Activated B cell treated with CpG ODN at 0.5 μM for 24 hours (primary cell): ENCODE results near the gene SPOCK1. TPM values are rescaled to one million over a fixed set of nuclear protein-coding genes. Genes with fewer than 3 reads are reported as not detected.

Experiments used
- ATAC-seq: fragments of 200-7000 bp; cut with Tn5 transposase; one replicate; pipeline ENCODE4 v1.10.0; 2021; ENCODE audit warnings: low read depth, mild to moderate bottlenecking, moderate library complexity
- CTCF ChIA-PET: fragments of 350-600 bp; sonication (Branson Sonifier 250); formaldehyde crosslinking; loops from one replicate; lab custom pipeline; 2021; ENCODE audit warnings: antibody characterized with exemption; lab: Charles Lee
- POLR2A ChIA-PET: fragments of 350-600 bp; sonication (Branson Sonifier 250); formaldehyde crosslinking; loops from one replicate; lab custom pipeline; 2021; ENCODE audit warnings: antibody characterized with exemption; lab: Charles Lee
- DNase-seq: peaks from one replicate; pipeline ENCODE4 v3.0.0; 2022
- H3K27ac Mint-ChIP-seq: one replicate; pipeline ENCODE4 v1.8.0; 2020; ENCODE audit warnings: mixed read lengths
- H3K27me3 Mint-ChIP-seq: one replicate; pipeline ENCODE4 v1.8.0; 2021; ENCODE audit warnings: mixed read lengths
- H3K36me3 Mint-ChIP-seq: one replicate; pipeline ENCODE4 v1.8.0; 2021; ENCODE audit warnings: low read depth, mixed read lengths
- H3K4me1 Mint-ChIP-seq: one replicate; pipeline ENCODE4 v1.8.0; 2021; ENCODE audit warnings: mixed read lengths
- H3K4me3 Mint-ChIP-seq: one replicate; pipeline ENCODE4 v1.8.0; 2020; ENCODE audit warnings: mild to moderate bottlenecking, mixed read lengths
- H3K9me3 Mint-ChIP-seq: one replicate; pipeline ENCODE4 v1.8.0; 2020; ENCODE audit warnings: mixed read lengths
- intact Hi-C: fragments of 100-400 bp; cut with micrococcal nuclease; formaldehyde crosslinking; loops from one replicate; pipeline ENCODE4 v1.15.1; 2024
- total RNA-seq: library from RNA; stranded (reverse); gene quantifications from 2 replicates; pipeline ENCODE4 v1.2.3, GENCODE V29; 2022
- TF ChIP-seq, protein P1 (sequence below): fragments of 200-600 bp; IDR thresholded peaks from one replicate; pipeline ENCODE4 v1.8.0; 2022; ENCODE audit warnings: antibody characterized with exemption, mild to moderate bottlenecking

Gene SPOCK1
- total RNA-seq, 1 donor from 2014 or later, result not detected

DNA sequence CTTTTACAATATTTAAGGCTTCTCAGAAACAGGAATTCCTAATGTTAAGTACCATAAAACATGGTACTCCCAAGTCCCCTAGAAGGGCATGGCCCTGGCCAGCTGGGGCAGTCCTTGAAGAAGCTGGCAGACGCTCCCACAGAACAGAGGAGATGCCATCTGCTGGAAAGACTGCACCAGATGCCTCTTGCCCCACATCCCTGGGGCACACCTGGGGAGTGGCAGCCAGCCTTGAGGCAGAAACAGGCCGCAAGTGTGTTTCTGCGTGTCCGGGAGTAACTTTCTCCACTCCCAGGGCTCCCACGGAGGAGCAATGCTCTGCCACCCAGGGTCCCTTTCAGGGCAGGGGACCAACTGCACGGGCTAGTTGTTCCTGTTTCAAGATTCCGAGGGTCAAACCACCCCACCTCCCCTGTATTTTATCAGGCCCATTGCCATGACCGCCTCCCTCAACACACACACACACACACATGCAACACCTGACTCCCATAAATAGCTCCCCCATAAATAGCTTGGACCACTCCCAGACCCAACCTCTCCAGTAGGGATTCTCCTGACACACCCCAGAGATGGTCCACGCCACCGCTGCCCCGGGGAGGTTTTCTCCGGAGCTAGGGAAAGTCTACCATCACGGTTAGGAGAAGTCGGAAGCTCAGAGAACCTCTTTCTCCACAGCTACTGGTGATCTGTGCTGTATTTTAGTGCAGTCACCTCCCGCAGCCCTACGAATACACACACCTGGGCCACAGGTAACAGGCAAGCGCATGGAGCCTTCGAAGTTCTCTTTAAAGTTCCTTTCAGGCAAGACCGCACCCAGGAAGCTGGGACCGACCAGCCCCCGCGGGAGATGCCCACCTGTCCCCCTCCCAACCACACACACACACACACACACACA lies 1.5 kb downstream of the SPOCK1 start:
- intact Hi-C loops, result no loop called here
- Mint-ChIP-seq H3K36me3 (no peaks in the 10 kb centered on the region), H3K4me1 (no peaks in the 10 kb centered on the region), H3K27ac (no peak overlapping the region), H3K4me3 (no peak overlapping the region), H3K27me3 (peaks cover 21% of the 10 kb centered on the region), H3K9me3 (no peaks in the 10 kb centered on the region)
- ChIA-PET CTCF (interaction anchor here (2.3 kb wide), 1 partner anchor 177 kb away, joined by 15 read pairs; no protein-coding TSS in a partner anchor), POLR2A (no interaction called here)
- DNase-seq (no peak), ATAC-seq (no peak)
- TF ChIP-seq, protein P1, sequence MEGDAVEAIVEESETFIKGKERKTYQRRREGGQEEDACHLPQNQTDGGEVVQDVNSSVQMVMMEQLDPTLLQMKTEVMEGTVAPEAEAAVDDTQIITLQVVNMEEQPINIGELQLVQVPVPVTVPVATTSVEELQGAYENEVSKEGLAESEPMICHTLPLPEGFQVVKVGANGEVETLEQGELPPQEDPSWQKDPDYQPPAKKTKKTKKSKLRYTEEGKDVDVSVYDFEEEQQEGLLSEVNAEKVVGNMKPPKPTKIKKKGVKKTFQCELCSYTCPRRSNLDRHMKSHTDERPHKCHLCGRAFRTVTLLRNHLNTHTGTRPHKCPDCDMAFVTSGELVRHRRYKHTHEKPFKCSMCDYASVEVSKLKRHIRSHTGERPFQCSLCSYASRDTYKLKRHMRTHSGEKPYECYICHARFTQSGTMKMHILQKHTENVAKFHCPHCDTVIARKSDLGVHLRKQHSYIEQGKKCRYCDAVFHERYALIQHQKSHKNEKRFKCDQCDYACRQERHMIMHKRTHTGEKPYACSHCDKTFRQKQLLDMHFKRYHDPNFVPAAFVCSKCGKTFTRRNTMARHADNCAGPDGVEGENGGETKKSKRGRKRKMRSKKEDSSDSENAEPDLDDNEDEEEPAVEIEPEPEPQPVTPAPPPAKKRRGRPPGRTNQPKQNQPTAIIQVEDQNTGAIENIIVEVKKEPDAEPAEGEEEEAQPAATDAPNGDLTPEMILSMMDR, result no peak

DNA sequence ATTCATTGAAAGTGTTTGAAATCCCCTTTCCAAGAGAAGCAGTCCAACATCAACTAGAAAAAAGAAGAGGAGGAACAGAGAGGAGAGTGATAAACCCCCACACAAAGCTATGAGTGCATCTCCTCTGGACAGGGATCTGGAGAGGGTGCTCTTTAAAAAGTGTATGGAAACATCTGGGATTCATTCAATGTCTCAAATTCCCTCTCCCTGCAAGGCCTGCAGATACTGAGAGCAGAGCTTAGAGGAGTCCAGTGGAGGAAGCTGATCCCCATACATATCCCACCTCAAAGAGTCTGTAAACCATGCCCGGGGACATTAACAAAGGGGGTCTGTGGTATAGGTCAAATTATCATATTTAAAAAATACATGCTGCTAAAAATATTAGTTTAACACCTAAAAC lies 2.2 kb downstream of the SPOCK1 start:
- no peaks in the 10 kb centered on the region for H3K4me1 Mint-ChIP-seq
- no peaks in the 10 kb centered on the region for H3K9me3 Mint-ChIP-seq
- DNase-seq (no peak), ATAC-seq (no peak)
- H3K27me3 Mint-ChIP-seq, result peaks cover 21% of the 10 kb centered on the region
- no peaks in the 10 kb centered on the region for H3K36me3 Mint-ChIP-seq
- TF ChIP-seq, protein P1, result no peak
- POLR2A ChIA-PET, result no interaction called here
- H3K27ac Mint-ChIP-seq, result no peak overlapping the region
- no peak overlapping the region for H3K4me3 Mint-ChIP-seq
- intact Hi-C loops, result no loop called here
- CTCF ChIA-PET, result interaction anchor here (2.3 kb wide), 1 partner anchor 176 kb away, joined by 15 read pairs; no protein-coding TSS in a partner anchor

DNA sequence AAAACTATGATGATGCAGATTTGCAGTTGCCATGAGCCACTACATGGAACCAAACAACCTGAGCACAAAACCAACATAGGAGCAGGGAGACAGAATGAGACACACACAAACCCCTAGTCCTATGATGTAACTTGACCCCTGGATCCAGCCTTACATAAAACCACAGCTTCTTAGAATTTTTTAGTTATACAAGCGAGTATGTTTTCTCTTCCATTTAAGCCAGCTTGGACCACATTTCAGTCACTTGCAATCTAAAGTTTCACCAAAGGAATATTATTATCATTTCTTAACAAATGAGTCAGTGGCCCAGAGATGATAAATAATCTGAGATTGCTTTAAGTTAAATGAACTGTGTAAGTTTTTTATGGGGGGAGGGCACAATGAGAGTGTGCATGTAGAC lies 6.8 kb downstream of the SPOCK1 start:
- Mint-ChIP-seq H3K27me3 (peaks cover 17% of the 10 kb centered on the region), H3K4me3 (no peak overlapping the region), H3K27ac (no peak overlapping the region), H3K9me3 (no peaks in the 10 kb centered on the region), H3K36me3 (no peaks in the 10 kb centered on the region), H3K4me1 (no peaks in the 10 kb centered on the region)
- DNase-seq (no peak), ATAC-seq (no peak)
- POLR2A ChIA-PET, result no interaction called here
- CTCF ChIA-PET, result no interaction called here
- intact Hi-C loops, result no loop called here
- TF ChIP-seq, protein P1, result no peak

DNA sequence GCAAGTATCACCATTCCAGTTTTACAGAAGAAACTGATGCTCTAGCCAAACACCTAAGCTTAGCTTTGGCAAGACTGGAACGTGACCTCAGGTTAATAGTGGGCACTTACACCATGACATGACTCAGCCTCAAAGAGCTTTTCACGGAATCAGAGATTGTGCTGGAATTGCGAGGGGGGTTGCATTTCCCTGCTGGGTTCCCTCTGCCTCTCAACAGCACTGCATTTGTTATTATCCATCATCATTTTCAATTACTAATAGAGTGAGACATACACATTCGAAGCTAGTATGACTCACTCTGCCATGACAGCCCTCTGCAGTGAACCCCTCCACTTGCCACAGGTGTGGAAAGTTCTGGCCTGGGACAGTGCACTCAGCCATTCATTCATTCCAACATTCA lies 8.0 kb downstream of the SPOCK1 start:
- H3K9me3 Mint-ChIP-seq, result no peaks in the 10 kb centered on the region
- H3K4me1 Mint-ChIP-seq, result no peaks in the 10 kb centered on the region
- H3K27me3 Mint-ChIP-seq, result peaks cover 8% of the 10 kb centered on the region
- ATAC-seq, result no peak
- no peak for DNase-seq
- ChIA-PET POLR2A (no interaction called here), CTCF (no interaction called here)
- intact Hi-C loops, result no loop called here
- TF ChIP-seq, protein P1, result no peak
- no peaks in the 10 kb centered on the region for H3K36me3 Mint-ChIP-seq
- H3K27ac Mint-ChIP-seq, result no peak overlapping the region
- H3K4me3 Mint-ChIP-seq, result no peak overlapping the region

DNA sequence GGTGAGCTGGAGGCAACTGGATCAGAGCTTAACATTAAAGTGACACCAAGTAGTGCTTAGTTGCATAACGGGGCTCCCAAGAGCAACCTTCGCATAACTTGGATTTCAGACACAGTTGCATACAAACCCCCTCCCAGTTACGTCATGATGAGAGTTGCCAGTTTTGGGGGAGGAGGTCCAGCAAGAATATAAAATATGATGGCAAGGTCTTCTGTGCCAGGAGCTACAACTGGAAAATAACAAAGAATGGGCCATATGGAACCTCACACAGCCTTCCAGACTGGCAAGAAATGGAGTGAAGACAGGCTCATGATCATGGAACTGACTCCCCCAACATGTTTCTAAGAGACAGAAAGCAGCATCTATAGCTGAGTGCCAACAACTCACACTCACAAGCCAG lies 8.5 kb downstream of the SPOCK1 start:
- Mint-ChIP-seq H3K27me3 (peaks cover 7% of the 10 kb centered on the region), H3K4me1 (no peaks in the 10 kb centered on the region), H3K27ac (no peak overlapping the region), H3K36me3 (no peaks in the 10 kb centered on the region), H3K4me3 (no peak overlapping the region), H3K9me3 (no peaks in the 10 kb centered on the region)
- DNase-seq (no peak), ATAC-seq (no peak)
- ChIA-PET CTCF (no interaction called here), POLR2A (no interaction called here)
- intact Hi-C loops, result no loop called here
- TF ChIP-seq, protein P1, result no peak
